Measurements from ENCODE around the gene KRTAP5-8.
"Not testable (repeated sequence)": the region's sequence is repeated elsewhere in the genome, so short reads cannot be mapped to it uniquely, and the experiment has no call there.

DNA sequence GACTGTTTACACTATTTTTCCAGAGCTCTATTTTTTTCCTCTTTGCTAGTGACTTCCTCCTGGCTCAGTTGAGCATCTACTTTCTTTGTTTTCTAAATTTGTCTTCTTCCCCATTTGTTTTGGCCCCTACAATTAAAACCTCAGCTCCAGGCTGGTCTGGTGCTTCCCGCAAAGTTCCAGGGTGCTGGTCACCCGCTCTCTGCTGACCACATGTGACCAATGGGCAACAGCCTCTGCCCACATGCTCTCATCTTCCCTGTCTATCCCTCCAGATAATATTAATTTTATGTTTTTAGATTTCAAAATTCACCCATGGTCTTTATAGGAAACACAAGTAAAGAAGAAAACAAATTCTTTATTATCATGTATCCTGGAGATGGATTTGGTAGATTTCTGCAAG, 45.1 kb downstream of the KRTAP5-8 start:
- TF ChIP-seq, protein P1, sequence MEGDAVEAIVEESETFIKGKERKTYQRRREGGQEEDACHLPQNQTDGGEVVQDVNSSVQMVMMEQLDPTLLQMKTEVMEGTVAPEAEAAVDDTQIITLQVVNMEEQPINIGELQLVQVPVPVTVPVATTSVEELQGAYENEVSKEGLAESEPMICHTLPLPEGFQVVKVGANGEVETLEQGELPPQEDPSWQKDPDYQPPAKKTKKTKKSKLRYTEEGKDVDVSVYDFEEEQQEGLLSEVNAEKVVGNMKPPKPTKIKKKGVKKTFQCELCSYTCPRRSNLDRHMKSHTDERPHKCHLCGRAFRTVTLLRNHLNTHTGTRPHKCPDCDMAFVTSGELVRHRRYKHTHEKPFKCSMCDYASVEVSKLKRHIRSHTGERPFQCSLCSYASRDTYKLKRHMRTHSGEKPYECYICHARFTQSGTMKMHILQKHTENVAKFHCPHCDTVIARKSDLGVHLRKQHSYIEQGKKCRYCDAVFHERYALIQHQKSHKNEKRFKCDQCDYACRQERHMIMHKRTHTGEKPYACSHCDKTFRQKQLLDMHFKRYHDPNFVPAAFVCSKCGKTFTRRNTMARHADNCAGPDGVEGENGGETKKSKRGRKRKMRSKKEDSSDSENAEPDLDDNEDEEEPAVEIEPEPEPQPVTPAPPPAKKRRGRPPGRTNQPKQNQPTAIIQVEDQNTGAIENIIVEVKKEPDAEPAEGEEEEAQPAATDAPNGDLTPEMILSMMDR (IDR thresholded peaks at IDR 0.05): not testable (repeated sequence)
- TF ChIP-seq SIN3A (IDR thresholded peaks at IDR 0.05; ENCODE audit: borderline replicate concordance, insufficient read depth, low read depth, low read length); POLR2AphosphoS5 (IDR thresholded peaks at IDR 0.05; ENCODE audit: low read depth, low read length); TCF7L2 (IDR thresholded peaks at IDR 0.05; ENCODE audit: low read depth, low read length): not testable (repeated sequence)
- TF ChIP-seq, protein P2, sequence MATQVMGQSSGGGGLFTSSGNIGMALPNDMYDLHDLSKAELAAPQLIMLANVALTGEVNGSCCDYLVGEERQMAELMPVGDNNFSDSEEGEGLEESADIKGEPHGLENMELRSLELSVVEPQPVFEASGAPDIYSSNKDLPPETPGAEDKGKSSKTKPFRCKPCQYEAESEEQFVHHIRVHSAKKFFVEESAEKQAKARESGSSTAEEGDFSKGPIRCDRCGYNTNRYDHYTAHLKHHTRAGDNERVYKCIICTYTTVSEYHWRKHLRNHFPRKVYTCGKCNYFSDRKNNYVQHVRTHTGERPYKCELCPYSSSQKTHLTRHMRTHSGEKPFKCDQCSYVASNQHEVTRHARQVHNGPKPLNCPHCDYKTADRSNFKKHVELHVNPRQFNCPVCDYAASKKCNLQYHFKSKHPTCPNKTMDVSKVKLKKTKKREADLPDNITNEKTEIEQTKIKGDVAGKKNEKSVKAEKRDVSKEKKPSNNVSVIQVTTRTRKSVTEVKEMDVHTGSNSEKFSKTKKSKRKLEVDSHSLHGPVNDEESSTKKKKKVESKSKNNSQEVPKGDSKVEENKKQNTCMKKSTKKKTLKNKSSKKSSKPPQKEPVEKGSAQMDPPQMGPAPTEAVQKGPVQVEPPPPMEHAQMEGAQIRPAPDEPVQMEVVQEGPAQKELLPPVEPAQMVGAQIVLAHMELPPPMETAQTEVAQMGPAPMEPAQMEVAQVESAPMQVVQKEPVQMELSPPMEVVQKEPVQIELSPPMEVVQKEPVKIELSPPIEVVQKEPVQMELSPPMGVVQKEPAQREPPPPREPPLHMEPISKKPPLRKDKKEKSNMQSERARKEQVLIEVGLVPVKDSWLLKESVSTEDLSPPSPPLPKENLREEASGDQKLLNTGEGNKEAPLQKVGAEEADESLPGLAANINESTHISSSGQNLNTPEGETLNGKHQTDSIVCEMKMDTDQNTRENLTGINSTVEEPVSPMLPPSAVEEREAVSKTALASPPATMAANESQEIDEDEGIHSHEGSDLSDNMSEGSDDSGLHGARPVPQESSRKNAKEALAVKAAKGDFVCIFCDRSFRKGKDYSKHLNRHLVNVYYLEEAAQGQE (IDR thresholded peaks at IDR 0.05; ENCODE audit: insufficient read depth in 1 of 2, low read depth in 2 of 2, low read length in 1 of 2): not testable (repeated sequence)
